ENCODE data around the gene MFF.
"Not testable (repeated sequence)": the region's sequence is repeated elsewhere in the genome, so short reads cannot be mapped to it uniquely, and the experiment has no call there.

Gene MFF

DNA sequence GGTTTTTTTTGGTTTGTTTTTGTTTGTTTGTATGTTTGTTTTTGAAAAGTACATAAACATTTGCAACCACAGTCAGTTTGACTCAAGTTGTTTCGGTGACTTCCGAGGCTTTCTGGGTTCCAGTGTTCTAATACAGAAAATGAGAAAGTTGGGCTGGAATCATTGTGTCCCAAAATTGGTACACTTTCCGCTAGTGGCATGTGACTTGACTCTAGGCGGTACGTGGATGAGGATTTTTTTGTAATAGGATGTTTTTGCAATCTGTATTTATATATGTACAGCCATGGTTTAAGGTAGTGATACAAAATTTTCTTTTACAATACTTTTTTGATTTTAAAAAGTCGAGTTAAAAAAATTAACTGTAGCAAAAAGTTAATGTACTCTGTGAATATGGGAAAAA, 1.7 kb downstream of the MFF start:
- DNase-seq (ENCODE audit: low read depth in 2 of 2, low spot score in 1 of 2): no peak

DNA sequence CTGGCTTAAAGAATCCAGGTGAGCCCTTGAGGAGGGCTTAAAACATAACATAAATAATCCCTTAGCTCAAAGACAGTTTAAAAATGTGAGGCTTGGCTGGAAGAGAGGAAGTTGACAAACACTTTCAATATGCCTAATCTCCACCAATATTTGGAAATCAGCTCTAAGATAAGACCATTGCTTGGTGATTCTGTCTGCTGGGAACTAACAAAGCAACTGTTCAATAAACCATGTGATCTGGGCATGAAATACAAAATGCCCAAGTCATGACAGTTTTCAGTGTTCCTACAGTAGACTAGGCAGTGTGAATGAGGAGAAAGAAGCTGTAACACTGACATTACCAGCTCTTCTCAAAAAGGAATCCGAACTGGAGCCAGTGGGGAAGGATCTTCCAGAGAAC, 10.7 kb downstream of the MFF start:
- no peak for DNase-seq (ENCODE audit: low read depth in 2 of 2, low spot score in 1 of 2)

DNA sequence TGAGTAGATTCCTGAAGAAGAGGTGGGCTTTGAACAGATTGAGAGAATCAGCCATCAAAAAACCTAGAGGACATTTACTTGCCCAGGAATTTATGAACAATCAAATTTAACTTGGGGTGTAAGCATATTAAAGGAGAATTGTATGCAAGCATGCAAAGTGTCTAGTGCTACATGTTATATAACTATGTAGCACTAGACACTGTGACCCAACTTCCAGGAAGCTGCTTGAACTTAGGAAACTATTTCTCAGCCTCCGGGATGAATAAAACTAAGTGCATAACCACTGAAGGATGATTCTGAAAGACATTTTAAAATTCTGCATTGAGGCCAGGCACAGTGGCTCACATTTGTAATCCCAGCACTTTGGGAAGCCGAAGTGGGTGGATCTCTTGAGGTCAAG, 12.4 kb downstream of the MFF start:
- no peak for DNase-seq (ENCODE audit: low read depth in 2 of 2, low spot score in 1 of 2)

DNA sequence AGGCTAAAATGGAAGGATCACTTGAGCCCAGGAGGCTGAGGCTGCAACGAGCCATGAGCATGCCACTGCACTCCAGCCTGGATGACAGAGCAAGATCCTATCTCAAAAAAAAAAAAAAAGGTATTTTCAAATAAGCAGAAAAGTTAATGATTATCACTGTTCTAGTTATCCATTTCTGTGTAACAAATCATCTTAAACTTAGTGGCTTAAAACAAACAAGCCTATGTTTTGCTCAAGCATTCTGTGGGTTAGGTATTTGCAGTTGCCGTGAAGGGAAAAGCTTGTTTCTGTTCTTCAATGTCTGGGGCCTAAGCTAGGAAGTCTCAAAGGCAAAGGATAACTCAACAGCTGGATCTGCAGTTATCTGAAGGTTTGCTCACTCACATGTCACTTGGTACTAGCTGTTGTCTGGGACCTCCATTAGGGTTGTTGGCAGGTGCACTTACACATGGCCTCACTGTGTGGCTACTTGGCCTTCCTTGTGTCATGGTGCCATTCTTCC, 14.1 kb downstream of the MFF start:
- DNase-seq (ENCODE audit: low read depth in 2 of 2, low spot score in 1 of 2): no peak

DNA sequence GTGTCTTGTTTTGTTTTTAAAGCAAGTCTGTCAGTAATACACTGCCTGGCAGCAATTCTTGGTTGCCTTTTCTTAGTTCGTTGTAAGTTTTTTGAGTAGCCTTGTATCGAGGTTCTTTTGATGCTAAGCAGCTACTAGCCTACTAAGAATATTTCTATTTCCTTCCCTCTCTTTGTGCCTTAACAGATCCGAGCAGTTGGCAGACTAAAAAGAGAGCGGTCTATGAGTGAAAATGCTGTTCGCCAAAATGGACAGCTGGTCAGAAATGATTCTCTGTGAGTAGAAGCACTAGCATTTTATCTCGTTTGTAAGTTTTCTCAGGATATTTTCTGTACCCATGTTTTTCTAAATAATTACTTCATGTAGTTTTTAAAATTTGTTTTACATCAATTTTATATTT, 15.1 kb downstream of the MFF start:
- DNase-seq (ENCODE audit: low read depth in 2 of 2, low spot score in 1 of 2): no peak

DNA sequence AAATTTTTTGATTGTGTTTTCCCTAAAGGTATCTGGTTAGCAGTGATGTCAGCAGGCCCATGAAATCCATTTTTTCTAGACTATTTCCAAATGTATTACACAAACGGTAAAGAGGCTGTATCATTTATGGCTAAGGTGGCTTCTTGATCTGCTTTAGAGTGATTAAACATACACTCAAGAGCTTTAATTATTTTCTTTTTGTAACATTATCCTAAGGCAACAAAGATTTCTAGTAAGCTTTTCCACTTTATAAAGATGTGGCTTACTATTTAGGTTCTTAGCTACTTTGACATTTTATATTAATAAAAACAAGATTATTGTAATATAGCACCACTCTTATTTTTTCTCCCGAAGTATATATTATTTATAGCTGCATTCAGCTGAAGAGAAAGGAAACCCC, 16.5 kb downstream of the MFF start:
- DNase-seq (ENCODE audit: low read depth in 2 of 2, low spot score in 1 of 2): no peak

DNA sequence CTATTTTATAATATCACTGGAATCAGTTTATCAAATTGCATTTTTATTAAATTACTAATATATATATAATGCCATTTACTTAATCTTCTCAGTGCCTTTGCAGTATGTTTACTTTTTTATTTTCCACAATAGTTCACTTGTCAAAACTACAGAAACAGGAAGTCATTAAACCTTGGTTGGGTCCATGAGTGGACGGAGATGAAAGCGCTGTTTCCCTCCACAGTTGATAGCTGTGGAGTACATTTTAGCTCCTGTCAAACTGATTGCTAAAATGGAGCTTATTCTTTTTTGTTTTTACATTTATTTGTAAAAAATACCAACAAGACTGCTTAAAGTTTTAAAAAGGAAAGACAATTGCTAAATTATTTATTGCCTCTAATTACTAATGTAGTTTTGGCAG, 19.2 kb downstream of the MFF start:
- no peak for DNase-seq (ENCODE audit: low read depth in 2 of 2, low spot score in 1 of 2)

DNA sequence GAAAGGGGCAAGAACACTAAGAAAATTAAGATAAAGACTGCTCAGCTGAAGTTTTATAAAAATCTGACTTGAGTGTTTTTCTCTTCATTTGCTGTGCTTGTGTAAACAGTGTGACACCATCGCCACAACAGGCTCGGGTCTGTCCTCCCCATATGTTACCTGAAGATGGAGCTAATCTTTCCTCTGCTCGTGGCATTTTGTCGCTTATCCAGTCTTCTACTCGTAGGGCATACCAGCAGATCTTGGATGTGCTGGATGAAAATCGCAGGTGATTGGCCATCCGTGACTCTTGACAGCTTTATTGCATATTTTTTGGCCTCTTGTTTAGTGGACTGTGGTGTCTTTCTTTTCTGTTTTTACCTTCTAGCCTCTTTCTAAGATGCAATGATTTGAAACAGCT, 22.1 kb downstream of the MFF start:
- DNase-seq (ENCODE audit: low read depth in 2 of 2, low spot score in 1 of 2): no peak

DNA sequence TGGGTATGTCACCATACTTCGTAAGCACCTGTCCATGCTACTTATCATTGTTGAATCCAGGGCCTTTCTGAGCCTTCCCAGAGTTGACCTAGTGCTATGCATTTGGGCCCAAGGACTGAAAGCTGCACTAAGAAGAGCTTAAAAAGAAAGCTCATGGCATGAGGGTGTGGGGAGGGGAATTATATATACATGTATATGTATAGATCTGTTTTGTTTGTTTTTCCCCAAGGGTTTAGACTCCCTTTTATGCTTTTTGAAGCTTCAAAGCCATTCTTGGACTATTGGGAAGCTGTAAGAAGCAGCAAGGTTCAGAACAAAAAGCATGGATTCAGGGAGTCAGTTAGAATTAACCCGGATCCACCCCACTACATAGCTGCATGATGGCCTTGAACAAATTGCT, 23.3 kb downstream of the MFF start:
- DNase-seq (ENCODE audit: low read depth in 2 of 2, low spot score in 1 of 2): no peak

DNA sequence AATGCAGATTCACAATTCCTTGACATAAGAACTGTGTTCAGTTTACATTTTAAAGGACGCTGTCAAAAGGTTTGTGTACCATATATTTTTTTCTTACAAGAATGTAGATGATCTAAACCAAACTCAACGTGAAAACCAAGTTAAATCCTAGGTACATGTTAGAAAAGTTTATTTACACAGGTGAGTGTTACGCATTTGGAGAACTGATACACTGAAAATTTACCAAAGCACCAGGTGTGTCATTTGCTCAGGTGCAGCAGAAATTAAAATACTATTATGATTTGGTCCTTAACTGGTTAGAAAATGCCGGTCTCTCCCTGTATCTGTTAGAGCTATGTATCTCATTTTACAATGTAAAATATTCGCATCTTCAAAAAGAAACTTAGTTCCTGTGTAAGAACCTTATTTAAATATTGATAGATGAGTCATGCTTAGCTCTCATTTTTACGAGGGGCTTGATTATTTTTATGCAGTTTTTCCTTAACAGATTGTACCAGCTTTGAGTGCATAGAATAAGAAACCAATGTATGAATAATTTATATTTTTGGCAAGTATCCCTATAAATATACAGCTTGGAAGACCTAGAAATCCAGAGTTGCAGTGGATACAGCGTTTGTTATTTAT, 25.1 kb downstream of the MFF start:
- no peak for DNase-seq (ENCODE audit: low read depth in 2 of 2, low spot score in 1 of 2)

DNA sequence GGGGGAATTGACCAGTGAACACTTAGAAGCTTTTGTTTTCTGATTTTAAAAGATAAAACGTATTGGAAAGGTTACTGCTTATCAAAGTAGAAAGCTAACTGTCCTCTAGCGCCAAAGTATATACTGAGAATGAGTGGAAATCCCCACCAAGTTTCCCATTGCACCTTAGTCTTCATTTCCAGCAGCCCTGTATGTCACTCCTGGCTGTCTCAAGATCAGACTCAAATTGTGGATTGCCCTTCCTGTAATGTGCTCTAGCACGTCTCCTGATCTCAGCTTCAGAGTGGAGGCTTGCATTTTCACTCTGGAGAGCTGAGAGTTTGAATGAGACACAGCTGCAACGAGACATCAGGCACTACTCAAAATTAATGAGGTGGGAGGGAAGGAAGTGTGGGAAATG, 26.6 kb downstream of the MFF start:
- DNase-seq (ENCODE audit: low read depth in 2 of 2, low spot score in 1 of 2): no peak

DNA sequence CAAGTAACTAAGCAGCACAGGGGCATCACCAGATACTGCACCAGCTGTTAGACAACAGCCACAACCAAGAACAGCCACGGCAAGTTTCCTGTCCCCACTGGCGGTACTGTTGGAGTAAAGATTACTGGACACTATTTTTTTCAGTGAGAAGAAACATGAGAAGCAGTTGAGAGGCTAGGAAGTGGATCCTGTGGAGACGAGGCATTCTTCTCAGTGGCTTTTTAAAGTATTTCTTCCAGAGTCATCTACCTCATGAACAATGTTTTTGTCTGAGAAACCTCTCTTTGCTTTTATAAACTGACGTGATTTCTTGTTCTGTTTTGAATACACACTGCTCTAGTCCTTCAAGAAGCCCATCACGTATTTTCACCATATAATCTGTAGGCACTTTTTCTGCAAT, 35.3 kb downstream of the MFF start:
- DNase-seq (ENCODE audit: low read depth in 2 of 2, low spot score in 1 of 2): no peak

DNA sequence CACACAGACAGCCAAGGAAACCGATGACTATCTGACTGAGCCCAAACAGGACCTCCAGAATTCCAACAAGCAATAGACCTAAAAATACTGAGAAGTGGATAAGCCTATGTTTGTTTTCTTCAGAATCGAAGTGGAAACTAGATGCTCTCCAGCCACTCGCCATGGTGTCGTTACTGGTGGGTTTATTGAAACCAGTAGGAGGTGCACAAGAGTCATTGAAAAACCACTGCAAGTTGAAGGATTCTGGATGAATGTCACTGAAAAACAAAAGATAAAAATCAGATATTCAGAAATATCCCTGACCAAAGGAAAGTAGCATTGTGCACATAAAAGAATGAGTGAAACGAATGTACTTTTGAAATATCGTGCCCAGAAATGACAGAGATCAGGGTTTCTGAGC, 38.7 kb downstream of the MFF start:
- DNase-seq (ENCODE audit: low read depth in 2 of 2, low spot score in 1 of 2): no peak

DNA sequence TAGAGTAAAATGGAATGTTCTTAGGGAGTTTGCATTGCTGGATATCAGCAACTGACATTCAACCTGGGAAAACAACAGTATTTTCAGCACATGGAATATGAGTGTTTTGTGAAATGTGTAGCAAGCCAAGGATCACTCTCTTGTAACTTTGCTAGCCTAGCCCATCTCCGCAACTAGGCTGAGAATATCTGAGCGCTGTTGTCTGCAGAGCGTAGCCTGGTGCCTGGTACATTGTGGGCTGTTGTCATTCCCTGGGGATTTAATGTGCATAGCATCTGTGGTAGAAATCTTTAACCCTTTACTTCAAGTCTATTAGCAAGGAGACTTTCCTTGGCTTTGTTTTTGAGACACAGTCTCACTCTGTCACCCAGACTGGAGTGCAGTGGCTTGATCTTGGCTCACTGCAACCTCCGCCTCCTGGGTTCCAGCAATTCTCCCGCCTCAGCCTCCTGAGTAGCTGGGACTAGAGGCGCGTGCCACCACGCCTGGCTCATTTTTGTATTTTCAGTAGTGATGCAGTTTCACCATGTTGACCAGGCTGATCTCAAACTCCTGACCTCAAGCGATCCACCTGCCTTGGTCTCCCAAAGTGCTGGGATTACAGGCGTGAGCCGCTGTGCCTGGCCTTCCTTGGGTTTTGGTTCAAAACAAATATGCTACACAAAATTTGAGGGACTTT, 39.7 kb downstream of the MFF start:
- not testable (repeated sequence) for DNase-seq (ENCODE audit: low read depth in 2 of 2, low spot score in 1 of 2)

DNA sequence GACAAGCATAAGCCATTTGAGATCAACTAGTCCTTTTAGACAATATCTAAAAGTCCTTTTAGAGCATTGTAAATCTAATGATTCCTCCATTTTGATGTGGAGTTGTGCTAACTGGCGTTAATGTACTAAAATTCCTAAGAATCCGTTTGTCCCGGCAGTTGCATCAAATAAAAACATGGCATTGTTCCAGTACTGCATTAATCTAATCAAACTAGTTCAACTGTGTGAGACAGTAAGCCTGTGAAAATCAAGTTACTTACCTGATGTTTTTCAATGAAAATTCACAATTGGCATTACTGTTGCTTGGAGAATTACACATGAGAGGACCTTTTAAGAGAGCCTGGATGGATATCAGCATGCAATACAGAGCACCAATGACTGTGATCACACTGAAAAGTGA, 40.8 kb downstream of the MFF start:
- no peak for DNase-seq (ENCODE audit: low read depth in 2 of 2, low spot score in 1 of 2)

DNA sequence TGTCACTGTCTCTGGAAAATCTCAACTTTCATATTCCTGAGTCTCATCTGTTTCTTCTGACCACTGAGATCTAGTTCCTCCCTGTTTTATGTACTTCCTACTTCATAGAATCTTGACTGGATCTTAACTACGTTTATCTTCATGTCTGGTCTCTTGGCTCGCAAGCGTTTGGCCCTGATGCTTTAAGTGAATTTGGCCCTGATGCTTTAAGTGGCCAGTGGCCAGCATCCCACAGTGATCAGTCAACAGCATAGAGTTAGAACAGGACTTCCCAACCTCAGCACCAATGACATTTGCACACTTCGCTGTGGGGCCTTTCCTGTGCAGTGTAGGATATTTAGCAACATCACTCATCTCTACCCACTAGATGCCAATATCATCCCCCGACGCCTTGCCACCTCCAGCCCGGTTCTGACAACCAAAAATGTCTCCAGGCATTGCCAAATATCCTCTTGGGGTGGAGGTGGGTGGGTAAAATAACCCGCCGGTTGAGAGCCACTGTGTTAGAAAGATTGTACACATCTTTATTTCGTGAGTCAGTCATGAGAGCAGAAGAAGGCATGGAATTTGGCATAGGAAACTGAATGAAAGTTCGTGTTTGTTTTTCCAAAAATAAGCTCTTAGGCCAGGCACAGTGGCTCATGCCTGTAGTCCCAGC, 41.8 kb downstream of the MFF start:
- DNase-seq (ENCODE audit: low read depth in 2 of 2, low spot score in 1 of 2): no peak

DNA sequence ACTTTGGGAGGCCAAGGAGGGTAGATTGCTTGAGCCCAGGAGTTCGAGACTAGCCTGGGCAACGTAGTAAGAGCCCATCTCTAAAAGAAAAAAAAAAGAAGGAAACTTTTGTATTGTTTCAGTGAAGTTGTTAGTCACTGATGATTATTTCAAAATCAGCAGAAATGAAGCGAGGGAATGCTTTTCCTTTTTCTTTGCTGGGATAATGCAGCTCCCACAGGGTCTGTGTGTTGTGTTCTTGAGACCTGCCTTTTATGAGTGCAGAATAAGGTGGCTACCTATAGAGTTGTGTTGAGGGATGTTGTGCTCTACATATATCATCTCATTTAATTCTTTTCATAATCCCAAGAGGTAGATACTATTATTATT, 42.4 kb downstream of the MFF start:
- DNase-seq (ENCODE audit: low read depth in 2 of 2, low spot score in 1 of 2): no peak

DNA sequence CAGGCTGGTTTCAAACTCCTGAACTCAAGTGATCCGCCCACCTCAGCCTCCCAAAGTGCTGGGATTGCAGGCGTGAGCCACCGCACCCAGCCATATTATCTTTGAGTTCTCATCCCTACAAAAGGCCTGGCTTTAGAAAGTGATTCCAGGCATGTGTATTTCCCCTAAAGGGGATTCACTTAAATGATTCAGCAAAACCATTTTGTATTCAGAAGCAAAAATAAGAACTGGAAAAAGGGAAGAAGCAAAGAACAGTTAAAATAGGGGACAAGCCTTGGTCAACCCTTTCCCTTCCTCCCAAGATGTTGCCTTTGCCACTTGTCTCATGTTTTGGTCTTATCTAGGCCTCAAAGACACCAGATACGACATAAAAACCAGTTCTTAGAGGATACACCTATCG, 43.5 kb downstream of the MFF start:
- no peak for DNase-seq (ENCODE audit: low read depth in 2 of 2, low spot score in 1 of 2)

DNA sequence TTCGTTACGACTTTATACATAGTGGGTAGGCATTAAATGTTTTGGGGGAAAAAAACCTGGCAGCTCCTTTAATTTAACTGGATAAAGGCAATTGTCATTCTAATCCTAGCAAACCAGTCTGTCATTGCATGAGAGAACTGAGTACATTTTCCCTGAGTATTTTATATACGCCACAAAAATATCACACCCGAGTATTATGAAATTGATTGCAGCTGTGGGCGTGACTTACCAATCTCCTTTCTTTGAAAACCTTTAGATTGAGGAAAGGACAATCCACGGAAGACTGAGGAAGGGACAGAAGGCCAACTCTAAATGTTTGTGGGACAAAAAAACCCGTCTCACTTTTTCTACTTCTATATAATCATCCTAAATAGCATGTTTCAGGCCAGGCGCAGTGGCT, 45.0 kb downstream of the MFF start:
- DNase-seq (ENCODE audit: low read depth in 2 of 2, low spot score in 1 of 2): no peak

DNA sequence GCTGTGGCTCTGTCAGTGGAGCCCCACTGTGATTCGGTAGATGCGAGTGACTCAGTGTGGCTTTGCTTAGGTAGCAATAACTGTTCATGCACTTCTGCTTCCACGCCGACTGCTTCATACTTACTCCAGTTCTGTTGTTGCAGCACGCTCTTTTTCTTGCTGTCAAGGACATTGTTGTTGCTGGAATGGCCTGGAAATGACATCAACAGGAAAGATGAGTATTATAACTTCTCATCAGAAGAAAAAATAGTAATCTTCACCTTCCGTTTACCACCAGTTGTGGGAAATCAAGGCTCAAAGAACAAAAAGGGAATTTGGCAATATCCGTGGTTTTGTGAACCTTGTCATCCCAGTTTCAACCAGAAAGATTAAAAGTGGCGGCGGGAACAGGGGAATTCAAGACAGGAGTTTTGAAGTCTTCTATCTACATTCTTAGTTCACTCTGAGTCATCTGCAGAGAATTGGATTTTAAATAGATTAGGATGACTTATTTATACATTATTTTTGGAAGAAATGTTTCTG, 45.8 kb downstream of the MFF start:
- DNase-seq (ENCODE audit: low read depth in 2 of 2, low spot score in 1 of 2): no peak

DNA sequence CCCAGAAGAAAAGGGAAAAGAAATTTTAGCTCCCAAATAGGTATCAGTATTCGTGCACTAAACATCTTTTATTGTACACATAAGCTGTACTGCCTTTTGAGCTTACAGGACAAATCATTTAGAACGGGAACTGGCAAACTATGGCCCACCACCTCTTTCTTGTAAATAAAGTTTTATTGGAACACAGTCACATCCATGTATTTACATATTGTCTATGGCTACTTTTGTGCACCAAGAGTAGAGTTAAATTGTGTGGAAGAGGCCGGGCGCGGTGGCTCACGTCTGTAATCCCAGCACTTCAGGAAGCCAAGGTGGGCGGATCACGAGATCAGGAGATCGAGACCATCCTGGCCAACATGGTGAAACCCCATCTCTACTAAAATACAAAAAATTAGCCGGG, 48.3 kb downstream of the MFF start:
- no peak for DNase-seq (ENCODE audit: low read depth in 2 of 2, low spot score in 1 of 2)

DNA sequence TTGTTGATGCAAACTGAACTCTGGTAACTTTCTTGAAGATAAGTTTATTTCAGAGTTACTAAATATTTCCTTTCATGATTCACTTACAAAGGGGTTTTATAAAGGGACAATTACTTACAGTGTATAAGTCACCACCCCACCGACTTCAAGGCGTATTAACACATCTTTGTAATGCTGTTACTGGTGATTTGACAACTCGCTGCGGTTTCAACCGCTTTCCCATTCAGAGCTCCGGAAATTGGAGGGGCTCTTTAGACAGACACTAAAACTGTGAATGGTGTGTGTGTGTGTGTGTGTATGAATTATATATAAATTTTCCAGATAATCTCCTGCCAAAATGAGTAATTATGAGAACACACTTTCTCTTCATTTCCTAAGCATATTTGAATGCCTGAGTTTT, 49.1 kb downstream of the MFF start:
- DNase-seq (ENCODE audit: low read depth in 2 of 2, low spot score in 1 of 2): no peak

All from stimulated activated CD8-positive, alpha-beta memory T cell treated with anti-CD3 and anti-CD28 coated beads, Interleukin-4, amount 100 ng/mL, for 1 hour (primary cell).